IPS-18c (cell line): Measurements from ENCODE around the gene CD22.
"Not testable (repeated sequence)": the region's sequence is repeated elsewhere in the genome, so short reads cannot be mapped to it uniquely, and the experiment has no call there.

Experiments
- H3K4me3 ChIP-seq: 2 replicates; pipeline ENCODE4 v1.7.0; 2013; ENCODE audit warnings: low read depth, mild to moderate bottlenecking, low read length, moderate library complexity; ENCODE audit not compliant: insufficient read depth
- H3K9me3 ChIP-seq: one replicate; pipeline ENCODE4 v1.6.1; 2013; ENCODE audit warnings: mild to moderate bottlenecking, low read length, moderate library complexity; ENCODE audit not compliant: control insufficient read depth, insufficient read depth

CD22 gene

GRCh38 chr19:35347171-35347929, 18.4 kb downstream of the CD22 start, which contains the start of gene FFAR1:
Gene FFAR1, plus strand, starts transcription at chr19:35347902. Its CDS starts 3,650 bp downstream, at chr19:35351552.
- H3K4me3 ChIP-seq = no peak within 1 kb of the TSS; the same call in 1 of the 2 replicates

GRCh38 chr19:35347930-35348298, 18.9 kb downstream of the CD22 start:
- H3K9me3 ChIP-seq = peaks cover 2% of the 10 kb centered on the region
- H3K4me3 ChIP-seq = no peak overlapping the region

More at GRCh38 chr19:35347171-35347929, 18.4 kb downstream of the CD22 start, which contains the start of gene FFAR1:
- peaks cover 2% of the 10 kb centered on the region for H3K9me3 ChIP-seq

GRCh38 chr19:35348911-35349611, 20.1 kb downstream of the CD22 start:
- Histone ChIP-seq H3K4me3 (no peak overlapping the region; the same call in 1 of the 2 replicates), H3K9me3 (peaks cover 2% of the 10 kb centered on the region)

DNA sequence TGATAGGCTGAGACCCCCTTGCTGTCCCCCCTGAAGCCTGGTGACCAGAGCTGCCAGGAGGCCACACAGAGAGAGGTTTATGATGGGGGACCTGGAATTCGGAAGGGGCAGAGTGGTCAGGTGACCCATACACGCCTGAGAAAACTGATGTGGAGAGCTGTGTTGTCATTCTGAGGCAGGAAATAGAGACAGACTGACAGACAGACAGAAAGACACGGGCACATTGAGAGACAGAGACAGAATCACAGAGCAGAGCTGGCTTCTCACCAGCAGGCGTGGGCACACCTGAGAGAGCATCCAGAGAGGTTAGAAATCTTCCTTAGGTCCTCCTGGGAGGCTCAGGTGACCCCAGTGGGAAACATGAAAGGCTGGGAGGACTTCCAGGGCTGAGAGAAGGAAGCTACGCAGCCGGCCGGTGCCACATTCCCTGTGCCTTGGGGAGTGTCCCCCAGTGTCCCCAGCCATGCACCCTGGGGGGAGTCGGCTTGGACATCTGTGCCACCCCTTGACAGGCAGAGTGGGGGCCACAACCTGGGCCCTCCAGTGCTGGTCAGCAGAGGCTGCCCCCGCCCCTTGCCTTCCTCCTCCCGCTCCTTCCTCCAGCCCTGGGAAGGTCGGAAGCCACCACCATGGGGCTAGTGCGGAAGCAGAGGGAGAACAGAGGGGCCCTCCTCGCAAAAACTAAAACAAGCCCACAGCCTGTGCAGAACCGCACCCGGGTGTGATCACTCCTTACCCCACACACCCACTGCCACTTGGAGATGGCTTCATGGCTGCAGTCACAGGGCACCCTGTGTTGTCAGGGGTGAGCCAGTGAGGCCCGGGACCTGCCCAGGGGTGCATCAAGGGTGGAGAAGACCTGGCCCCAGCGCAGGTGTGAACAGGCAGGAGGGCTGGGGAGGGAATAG, 20.9 kb downstream of the CD22 start:
- H3K4me3 ChIP-seq = no peak overlapping the region
- peaks cover 2% of the 10 kb centered on the region for H3K9me3 ChIP-seq

GRCh38 chr19:35350591-35350990, 21.6 kb downstream of the CD22 start:
- H3K4me3 ChIP-seq = no peak overlapping the region

DNA sequence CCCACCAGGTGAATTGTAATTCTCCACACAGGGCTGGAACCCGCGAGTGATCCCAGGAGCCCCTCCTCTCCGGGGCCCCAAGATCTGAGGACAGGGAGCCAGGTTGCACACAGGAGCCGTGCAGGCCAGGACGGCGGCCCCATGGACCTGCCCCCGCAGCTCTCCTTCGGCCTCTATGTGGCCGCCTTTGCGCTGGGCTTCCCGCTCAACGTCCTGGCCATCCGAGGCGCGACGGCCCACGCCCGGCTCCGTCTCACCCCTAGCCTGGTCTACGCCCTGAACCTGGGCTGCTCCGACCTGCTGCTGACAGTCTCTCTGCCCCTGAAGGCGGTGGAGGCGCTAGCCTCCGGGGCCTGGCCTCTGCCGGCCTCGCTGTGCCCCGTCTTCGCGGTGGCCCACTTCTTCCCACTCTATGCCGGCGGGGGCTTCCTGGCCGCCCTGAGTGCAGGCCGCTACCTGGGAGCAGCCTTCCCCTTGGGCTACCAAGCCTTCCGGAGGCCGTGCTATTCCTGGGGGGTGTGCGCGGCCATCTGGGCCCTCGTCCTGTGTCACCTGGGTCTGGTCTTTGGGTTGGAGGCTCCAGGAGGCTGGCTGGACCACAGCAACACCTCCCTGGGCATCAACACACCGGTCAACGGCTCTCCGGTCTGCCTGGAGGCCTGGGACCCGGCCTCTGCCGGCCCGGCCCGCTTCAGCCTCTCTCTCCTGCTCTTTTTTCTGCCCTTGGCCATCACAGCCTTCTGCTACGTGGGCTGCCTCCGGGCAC, 22.6 kb downstream of the CD22 start:
- H3K4me3 ChIP-seq = no peak overlapping the region
- no peaks in the 10 kb centered on the region for H3K9me3 ChIP-seq

More at GRCh38 chr19:35350591-35350990, 21.6 kb downstream of the CD22 start:
- H3K9me3 ChIP-seq = peaks cover 2% of the 10 kb centered on the region

- H3K4me3 ChIP-seq = no peak overlapping the region
Measured at GRCh38 chr19:35352177-35352447, 23.1 kb downstream of the CD22 start.

GRCh38 chr19:35352448-35353304, 23.7 kb downstream of the CD22 start:
- H3K4me3 ChIP-seq = no peak overlapping the region
- no peaks in the 10 kb centered on the region for H3K9me3 ChIP-seq

More at GRCh38 chr19:35352177-35352447, 23.1 kb downstream of the CD22 start:
- no peaks in the 10 kb centered on the region for H3K9me3 ChIP-seq

DNA sequence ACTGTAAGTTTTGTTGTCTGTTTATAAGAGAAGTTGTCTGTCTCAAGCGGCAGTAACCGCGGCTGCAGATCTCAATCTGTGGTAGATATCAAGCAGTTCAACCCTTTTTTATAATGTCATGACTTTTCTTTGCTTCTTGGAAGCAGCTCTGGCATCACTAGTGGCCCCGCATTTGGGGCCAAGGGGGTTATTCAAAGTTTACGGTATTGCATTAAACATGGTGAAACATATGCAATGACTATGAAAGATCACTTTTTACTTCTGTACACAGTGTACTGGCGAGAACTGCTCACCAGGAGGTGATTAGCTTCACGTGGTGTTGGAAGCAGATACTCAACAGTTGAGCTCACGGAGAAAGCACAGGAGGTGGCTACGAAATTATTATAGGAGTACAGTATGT, 24.6 kb downstream of the CD22 start:
- Histone ChIP-seq H3K4me3 (no peak overlapping the region), H3K9me3 (no peaks in the 10 kb centered on the region)

GRCh38 chr19:35354898-35355297, 25.9 kb downstream of the CD22 start:
- Histone ChIP-seq H3K9me3 (no peaks in the 10 kb centered on the region), H3K4me3 (no peak overlapping the region)

- Histone ChIP-seq H3K9me3 (no peaks in the 10 kb centered on the region), H3K4me3 (no peak overlapping the region)
Measured at GRCh38 chr19:35355791-35356460, 26.9 kb downstream of the CD22 start.

DNA sequence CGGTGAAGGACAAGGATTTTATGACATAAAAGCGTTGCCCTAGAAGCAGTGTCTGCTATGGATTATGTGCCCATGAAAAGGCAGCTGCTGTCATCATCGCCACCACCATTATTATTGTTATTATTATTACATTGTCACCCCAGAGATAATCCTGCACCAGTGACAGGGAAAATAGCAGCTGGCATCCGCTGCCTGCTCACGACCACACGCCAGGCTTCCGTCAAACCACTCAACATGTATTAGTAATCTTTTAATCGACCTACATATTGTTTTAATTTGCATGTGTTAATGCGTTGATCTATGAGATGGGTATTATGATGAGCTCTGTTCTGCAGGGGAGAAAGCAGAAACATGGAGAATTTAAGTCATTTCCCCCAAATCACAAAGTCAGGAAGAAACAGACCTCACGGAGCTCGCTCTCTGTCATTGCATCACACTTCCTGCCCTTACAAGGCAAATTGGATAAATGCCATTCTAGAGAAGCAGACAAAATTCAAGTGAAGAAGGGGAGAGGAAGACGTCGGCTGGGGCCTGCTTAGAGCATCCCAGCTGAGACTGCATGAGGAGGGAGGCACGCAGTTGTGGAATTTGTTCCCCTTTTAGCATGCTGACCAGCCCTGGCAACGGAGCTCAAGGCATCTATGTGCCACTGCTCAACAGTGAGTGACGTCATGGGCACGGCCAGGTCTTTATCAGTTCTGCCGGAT, 29.0 kb downstream of the CD22 start, which contains the start of gene FFAR3:
Gene FFAR3 (plus strand): TSS at position 594 of the 707 bp plus-strand sequence. CDS start 431 bp downstream, outside the sequence.
- no peak within 1 kb of the TSS for H3K4me3 ChIP-seq
- H3K9me3 ChIP-seq = no peaks in the 10 kb centered on the region

DNA sequence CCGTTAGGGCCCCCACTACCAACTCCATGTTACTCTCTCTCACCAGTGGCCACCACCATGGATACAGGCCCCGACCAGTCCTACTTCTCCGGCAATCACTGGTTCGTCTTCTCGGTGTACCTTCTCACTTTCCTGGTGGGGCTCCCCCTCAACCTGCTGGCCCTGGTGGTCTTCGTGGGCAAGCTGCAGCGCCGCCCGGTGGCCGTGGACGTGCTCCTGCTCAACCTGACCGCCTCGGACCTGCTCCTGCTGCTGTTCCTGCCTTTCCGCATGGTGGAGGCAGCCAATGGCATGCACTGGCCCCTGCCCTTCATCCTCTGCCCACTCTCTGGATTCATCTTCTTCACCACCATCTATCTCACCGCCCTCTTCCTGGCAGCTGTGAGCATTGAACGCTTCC, 29.8 kb downstream of the CD22 start:
- not testable (repeated sequence) for H3K9me3 ChIP-seq, H3K4me3 ChIP-seq

DNA sequence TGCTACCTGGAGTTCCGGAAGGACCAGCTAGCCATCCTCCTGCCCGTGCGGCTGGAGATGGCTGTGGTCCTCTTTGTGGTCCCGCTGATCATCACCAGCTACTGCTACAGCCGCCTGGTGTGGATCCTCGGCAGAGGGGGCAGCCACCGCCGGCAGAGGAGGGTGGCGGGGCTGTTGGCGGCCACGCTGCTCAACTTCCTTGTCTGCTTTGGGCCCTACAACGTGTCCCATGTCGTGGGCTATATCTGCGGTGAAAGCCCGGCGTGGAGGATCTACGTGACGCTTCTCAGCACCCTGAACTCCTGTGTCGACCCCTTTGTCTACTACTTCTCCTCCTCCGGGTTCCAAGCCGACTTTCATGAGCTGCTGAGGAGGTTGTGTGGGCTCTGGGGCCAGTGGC, 30.4 kb downstream of the CD22 start:
- not testable (repeated sequence) for H3K4me3 ChIP-seq, H3K9me3 ChIP-seq

- not testable (repeated sequence) for H3K9me3 ChIP-seq, H3K4me3 ChIP-seq
Measured at GRCh38 chr19:35360081-35360480, 31.1 kb downstream of the CD22 start.
